GM23248 (cell line): ENCODE measurements around the gene PDE6D.

Source experiments
- EZH2 ChIP-seq: fragments of 200-600 bp; sonication (generic); IDR thresholded peaks from 2 replicates; pipeline ENCODE4 v1.6.1; 2018; ENCODE audit warnings: antibody characterized with exemption, mild to moderate bottlenecking; ENCODE audit not compliant: insufficient read depth, poor library complexity, severe bottlenecking
- EZH2phosphoT487 ChIP-seq: fragments of 200-600 bp; sonication (generic); IDR thresholded peaks from 2 replicates; pipeline ENCODE4 v1.6.1; 2018; ENCODE audit warnings: antibody characterized with exemption, moderate library complexity, mild to moderate bottlenecking, low read depth; ENCODE audit not compliant: insufficient read depth

DNA sequence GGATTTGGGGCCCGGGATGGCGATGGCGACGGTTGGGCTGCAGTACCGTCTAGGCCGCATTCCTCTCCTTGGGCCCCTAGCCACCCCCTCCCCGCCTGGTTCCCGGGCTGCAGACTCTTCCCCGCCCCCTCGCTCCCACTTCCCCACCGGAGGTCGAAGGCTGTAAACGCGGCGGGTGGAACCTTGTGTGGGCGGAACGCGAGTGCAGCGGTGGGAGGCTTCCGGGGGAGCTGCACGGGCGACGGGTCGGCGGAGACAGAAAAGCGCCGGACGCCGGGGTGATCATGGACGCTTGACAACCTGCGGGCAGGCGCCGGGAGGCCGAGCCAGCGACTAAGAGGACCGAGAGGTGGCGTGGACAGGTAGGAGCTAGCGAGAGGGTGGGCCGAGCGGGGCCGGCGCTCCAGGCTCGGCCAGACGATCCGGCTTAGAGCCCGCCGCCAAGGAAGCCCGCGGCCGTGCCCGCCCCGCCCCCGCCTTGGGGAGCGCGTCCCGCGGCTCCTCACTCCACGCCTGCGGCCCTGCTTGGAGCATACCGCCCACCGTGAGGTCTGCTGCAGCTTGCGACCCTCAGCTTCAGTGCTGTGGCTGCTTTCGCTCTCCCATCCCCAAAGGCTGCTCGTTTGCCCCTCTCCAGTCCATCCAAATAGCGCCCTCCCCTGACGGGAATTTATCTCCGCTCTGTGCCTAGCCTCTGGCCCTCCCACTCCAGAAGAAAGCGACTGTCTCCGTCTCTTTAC lies 5.3 kb upstream of the PDE6D start, which contains the start of gene COPS7B:
- TF ChIP-seq EZH2phosphoT487: no peak
- TF ChIP-seq EZH2: no peak
